ENCODE measurements around the gene DPP10. TPM values are rescaled to one million over a fixed set of nuclear protein-coding genes. Genes with fewer than 3 reads are reported as not detected.
A peak's percentile ranks its signal among the peaks of the same experiment; 100 is the strongest.
"Not testable (repeated sequence)": the region's sequence is repeated elsewhere in the genome, so short reads cannot be mapped to it uniquely, and the experiment has no call there.

DPP10 gene
- total and polyA plus RNA-seq, 4 donors: 30.6 to 83.0 (median 48.0) TPM

DNA sequence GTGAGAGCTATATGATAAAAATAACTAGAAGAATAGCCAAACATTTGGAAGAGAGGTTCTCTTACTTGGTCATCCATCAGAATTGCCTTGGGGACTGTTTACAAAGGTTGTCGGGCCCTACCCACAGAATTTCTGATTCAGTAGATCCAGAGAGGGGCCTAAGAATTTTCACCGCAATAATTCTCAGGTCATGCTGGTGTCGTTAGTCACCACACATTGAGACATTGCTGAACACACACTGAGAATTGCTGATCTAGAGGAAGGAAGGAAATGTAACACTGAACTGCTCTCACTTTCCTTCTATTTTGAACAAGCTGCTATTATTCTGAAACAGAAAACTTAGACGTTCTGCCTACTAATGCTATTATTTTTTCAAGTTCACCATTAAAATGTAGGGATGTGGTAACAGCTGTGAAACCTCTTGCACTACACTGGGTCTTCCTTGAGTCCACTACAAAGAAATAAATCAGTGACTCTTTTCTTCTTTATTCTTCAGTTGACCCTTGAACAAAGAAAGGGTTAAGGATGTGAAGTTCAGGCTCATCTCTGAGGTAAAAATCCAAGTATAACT, 491.3 kb downstream of the DPP10 start:
- 81% methylated on average over 3 of the region's 4 CpGs for WGBS (ENCODE audit: insufficient coverage)

DNA sequence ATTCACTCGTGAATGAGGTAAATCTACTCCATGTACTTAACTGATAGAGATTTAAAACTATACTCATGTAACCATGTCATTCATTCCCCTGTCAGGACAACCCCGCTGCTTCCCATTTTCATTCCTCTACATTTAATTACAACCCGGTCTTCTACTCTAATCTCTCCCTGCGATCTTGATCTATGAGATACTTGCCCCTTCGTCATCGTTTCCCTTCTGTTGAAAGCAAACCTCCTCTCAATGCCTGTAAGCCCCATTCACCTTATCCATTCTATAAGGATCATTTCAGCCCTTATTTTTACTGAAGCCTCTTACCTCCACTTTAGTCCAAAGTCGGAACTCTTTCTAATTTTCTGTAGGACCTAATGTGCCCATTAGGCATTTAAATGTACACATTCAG, 492.6 kb downstream of the DPP10 start:
- 98% methylated on average over 5 of the region's 7 CpGs for WGBS (ENCODE audit: insufficient coverage)

More for the DNA sequence above, 491.3 kb downstream of the DPP10 start:
- Histone ChIP-seq H3K9me3 (ENCODE audit: control insufficient read depth, insufficient read depth, low read length) (no peaks in the 10 kb centered on the region), H3K4me1 (ENCODE audit: control insufficient read depth, insufficient read depth, low read length) (no peaks in the 10 kb centered on the region), H3K27me3 (ENCODE audit: control insufficient read depth, insufficient read depth, low read length) (no peaks in the 10 kb centered on the region), H3K27ac (ENCODE audit: low read depth, low read length) (no peak overlapping the region), H3K4me3 (ENCODE audit: low read depth, low read length) (no peak overlapping the region), H3K36me3 (ENCODE audit: control insufficient read depth, insufficient read depth, low read length) (no peaks in the 10 kb centered on the region)
- DNase-seq (ENCODE audit: low read depth in 4 of 6, low spot score in 6 of 6): no peak

DNA sequence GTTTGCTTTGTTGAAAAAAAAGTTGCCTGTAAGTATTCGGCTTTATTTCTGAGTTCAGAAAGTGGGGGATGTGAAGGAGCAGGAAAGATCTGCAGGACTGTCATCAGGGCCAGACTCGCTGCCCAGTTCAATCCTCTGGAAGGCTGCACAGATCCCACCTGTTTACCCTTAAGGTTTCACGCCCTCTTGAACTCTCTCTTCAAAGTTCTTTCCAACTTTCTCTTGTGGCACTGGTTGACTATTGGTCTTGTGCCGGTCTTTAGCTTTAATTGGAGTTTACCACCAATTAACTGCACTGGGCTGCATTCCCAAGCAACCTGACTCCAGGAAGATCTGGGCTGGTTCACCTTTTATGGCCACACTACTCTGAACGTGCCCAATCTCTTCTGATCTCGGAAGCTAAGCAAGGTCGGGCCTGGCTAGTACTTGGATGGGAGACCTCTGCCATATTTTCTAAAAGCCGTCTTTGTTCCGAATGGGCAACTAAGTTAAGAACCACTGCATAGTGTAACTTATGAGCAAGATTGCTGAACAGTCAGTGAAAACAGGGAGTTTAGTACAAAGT, 495.0 kb downstream of the DPP10 start:
- H3K9me3 ChIP-seq (ENCODE audit: control insufficient read depth, insufficient read depth, low read length): no peaks in the 10 kb centered on the region
- H3K4me1 ChIP-seq (ENCODE audit: control insufficient read depth, insufficient read depth, low read length): no peaks in the 10 kb centered on the region
- H3K36me3 ChIP-seq (ENCODE audit: control insufficient read depth, insufficient read depth, low read length): no peaks in the 10 kb centered on the region
- H3K4me3 ChIP-seq (ENCODE audit: low read depth, low read length): no peak overlapping the region
- DNase-seq (ENCODE audit: low read depth in 4 of 6, low spot score in 6 of 6): no peak
- H3K27me3 ChIP-seq (ENCODE audit: control insufficient read depth, insufficient read depth, low read length): no peaks in the 10 kb centered on the region
- no peak overlapping the region for H3K27ac ChIP-seq (ENCODE audit: low read depth, low read length)
- 91% methylated on average over 8 of the region's 9 CpGs for WGBS (ENCODE audit: insufficient coverage)

More for the DNA sequence above, 492.6 kb downstream of the DPP10 start:
- no peaks in the 10 kb centered on the region for H3K9me3 ChIP-seq (ENCODE audit: control insufficient read depth, insufficient read depth, low read length)
- no peak overlapping the region for H3K27ac ChIP-seq (ENCODE audit: low read depth, low read length)
- H3K36me3 ChIP-seq (ENCODE audit: control insufficient read depth, insufficient read depth, low read length): no peaks in the 10 kb centered on the region
- no peak overlapping the region for H3K4me3 ChIP-seq (ENCODE audit: low read depth, low read length)
- no peaks in the 10 kb centered on the region for H3K27me3 ChIP-seq (ENCODE audit: control insufficient read depth, insufficient read depth, low read length)
- no peak for DNase-seq (ENCODE audit: low read depth in 4 of 6, low spot score in 6 of 6)
- no peaks in the 10 kb centered on the region for H3K4me1 ChIP-seq (ENCODE audit: control insufficient read depth, insufficient read depth, low read length)

DNA sequence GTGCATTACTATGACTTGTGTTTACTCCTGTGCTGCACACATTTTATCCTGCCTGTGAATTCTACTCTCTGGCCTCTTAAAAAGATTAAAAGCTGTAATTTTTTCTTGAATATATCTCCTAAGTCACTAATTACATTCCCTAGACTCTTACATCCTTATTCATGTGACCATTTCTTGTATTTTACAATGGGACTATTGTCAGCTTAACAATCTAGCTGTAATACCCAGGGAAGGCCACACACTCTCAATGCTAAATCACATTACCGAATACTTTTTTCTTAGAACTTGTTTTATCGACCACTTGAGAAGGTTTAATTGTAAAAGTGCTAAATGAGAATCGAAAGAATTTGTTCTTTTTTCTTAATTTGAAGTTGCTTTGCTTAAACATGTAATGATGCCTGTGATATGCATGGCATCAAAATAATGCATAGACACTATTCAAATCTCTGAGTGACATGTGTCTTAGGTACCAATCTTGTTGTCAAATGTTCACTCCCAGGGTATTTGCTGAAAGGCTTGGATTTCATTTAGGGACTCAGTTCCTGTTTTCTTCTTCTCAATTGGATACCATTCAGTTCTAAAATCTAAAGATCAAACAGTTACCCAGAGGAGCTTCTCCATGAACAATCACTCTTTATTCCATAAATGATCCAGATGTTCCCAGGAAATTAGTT, 498.5 kb downstream of the DPP10 start:
- H3K27ac ChIP-seq (ENCODE audit: low read depth, low read length): no peak overlapping the region
- H3K4me1 ChIP-seq (ENCODE audit: control insufficient read depth, insufficient read depth, low read length): no peaks in the 10 kb centered on the region
- H3K36me3 ChIP-seq (ENCODE audit: control insufficient read depth, insufficient read depth, low read length): no peaks in the 10 kb centered on the region
- no peaks in the 10 kb centered on the region for H3K9me3 ChIP-seq (ENCODE audit: control insufficient read depth, insufficient read depth, low read length)
- H3K4me3 ChIP-seq (ENCODE audit: low read depth, low read length): no peak overlapping the region
- no peaks in the 10 kb centered on the region for H3K27me3 ChIP-seq (ENCODE audit: control insufficient read depth, insufficient read depth, low read length)
- peak in 3 of 6 donors; percentile 2 to 77 (median 4) for DNase-seq (ENCODE audit: low read depth in 4 of 6, low spot score in 6 of 6)
- WGBS (ENCODE audit: insufficient coverage): no CpG with 5 or more reads among the region's 3 CpGs

DNA sequence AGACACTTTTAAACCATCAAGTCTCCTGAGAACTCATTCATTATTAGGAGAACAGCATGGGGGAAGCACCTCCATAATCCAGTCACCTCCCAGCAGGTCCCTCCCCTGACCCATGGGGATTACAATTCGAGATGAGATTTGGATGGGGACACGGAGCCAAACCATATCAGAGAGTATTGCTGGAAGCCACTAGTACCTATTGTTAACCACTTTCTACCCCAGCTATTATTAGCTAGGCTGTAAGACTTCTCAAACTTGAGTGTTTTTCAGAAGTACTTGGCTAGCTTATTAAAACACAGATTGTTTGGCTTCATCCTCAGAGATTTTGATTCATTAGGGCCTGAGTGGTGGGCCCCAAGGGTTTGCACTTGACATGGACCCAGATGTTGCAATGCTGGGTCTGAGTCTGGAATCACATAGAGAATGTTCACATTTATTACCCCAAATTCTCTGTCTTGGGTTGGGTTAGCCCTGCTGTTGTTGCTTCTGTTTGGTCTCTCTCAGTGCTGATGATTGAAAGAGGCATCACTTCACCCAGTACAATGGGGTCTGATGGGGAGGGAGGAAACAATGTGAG, 506.9 kb downstream of the DPP10 start:
- no peak for DNase-seq (ENCODE audit: low read depth in 4 of 6, low spot score in 6 of 6)
- H3K4me1 ChIP-seq (ENCODE audit: control insufficient read depth, insufficient read depth, low read length): no peaks in the 10 kb centered on the region
- H3K27me3 ChIP-seq (ENCODE audit: control insufficient read depth, insufficient read depth, low read length): no peaks in the 10 kb centered on the region
- no peaks in the 10 kb centered on the region for H3K9me3 ChIP-seq (ENCODE audit: control insufficient read depth, insufficient read depth, low read length)
- no CpG with 5 or more reads among the region's 2 CpGs for WGBS (ENCODE audit: insufficient coverage)
- H3K27ac ChIP-seq (ENCODE audit: low read depth, low read length): no peak overlapping the region
- H3K4me3 ChIP-seq (ENCODE audit: low read depth, low read length): no peak overlapping the region
- no peaks in the 10 kb centered on the region for H3K36me3 ChIP-seq (ENCODE audit: control insufficient read depth, insufficient read depth, low read length)

DNA sequence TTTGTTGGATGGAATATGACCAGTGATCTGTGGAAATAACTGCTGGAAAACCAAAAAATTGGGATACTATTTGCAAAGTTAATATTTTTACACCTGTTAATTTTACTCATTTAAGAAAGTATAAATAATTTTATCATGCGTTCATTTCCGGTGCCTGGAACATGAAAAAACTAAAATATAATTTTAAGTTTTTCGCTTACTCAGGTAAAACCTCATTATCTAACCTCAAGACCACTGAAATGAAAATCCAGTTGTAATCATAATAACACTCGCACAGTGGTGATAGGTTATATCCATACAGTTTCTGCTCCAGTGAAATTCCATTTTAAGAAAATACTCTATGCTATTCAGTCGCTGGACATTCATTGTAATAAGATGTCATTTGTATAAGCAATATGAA, 517.9 kb downstream of the DPP10 start:
- Histone ChIP-seq H3K4me1 (ENCODE audit: control insufficient read depth, insufficient read depth, low read length) (no peaks in the 10 kb centered on the region), H3K9me3 (ENCODE audit: control insufficient read depth, insufficient read depth, low read length) (peaks cover 6% of the 10 kb centered on the region), H3K27me3 (ENCODE audit: control insufficient read depth, insufficient read depth, low read length) (no peaks in the 10 kb centered on the region), H3K27ac (ENCODE audit: low read depth, low read length) (no peak overlapping the region), H3K36me3 (ENCODE audit: control insufficient read depth, insufficient read depth, low read length) (no peaks in the 10 kb centered on the region), H3K4me3 (ENCODE audit: low read depth, low read length) (no peak overlapping the region)
- DNase-seq (ENCODE audit: low read depth in 4 of 6, low spot score in 6 of 6): no peak
- WGBS (ENCODE audit: insufficient coverage): no CpG with 5 or more reads among the region's 5 CpGs

DNA sequence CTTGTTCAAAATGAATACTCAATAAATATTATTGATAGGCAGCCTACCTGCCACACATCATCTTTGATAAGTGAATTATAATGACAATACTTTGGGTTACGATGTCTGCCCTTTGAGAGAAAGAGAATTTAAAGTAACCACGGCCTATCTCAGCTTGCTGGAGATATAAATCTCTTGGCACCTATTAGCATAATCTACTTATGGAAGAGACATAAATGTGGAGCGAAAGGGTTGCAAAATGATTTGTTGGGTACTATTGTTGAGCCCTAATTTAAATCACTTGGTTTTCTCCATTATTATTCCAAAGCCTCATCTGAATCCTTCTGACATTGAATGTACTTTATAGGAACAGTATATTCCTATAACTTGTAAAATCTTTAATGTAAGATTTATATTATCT, 520.1 kb downstream of the DPP10 start:
- WGBS (ENCODE audit: insufficient coverage): no CpG with 5 or more reads among the region's 3 CpGs
- Histone ChIP-seq H3K4me3 (ENCODE audit: low read depth, low read length) (no peak overlapping the region), H3K36me3 (ENCODE audit: control insufficient read depth, insufficient read depth, low read length) (no peaks in the 10 kb centered on the region), H3K27me3 (ENCODE audit: control insufficient read depth, insufficient read depth, low read length) (no peaks in the 10 kb centered on the region), H3K9me3 (ENCODE audit: control insufficient read depth, insufficient read depth, low read length) (no peaks in the 10 kb centered on the region), H3K4me1 (ENCODE audit: control insufficient read depth, insufficient read depth, low read length) (no peaks in the 10 kb centered on the region), H3K27ac (ENCODE audit: low read depth, low read length) (no peak overlapping the region)
- peak in 1 of 6 donors; percentile 20 for DNase-seq (ENCODE audit: low read depth in 4 of 6, low spot score in 6 of 6)

DNA sequence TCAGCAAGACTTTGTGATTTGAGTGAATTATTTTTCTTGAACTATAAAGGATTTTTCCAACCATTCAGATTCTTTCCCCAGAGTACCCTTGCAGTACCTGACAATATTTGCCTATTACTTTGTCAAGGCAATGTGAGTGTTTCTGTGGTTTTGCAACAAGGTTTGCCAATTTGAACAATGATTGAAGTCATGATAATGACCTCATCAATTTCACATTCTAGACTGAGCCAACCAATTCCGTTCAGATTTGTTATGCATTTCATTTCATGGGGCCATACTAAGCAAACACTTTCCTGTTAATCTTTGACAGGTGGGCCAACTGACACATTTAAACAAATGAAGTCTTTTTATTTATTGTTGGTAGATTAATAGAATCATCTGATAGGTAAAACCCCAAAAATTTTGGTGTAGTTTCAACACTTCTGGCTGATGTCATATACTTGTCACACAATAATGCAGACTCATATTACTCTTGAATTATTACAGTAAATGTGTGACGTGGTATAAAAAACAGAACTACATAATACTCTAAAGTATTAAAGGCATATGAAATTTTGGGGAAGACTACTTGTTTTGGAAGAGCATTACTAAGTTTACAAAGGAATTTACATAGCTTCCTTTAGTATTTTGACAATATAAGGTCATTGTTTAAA, 526.4 kb downstream of the DPP10 start:
- Histone ChIP-seq H3K27me3 (ENCODE audit: control insufficient read depth, insufficient read depth, low read length) (no peaks in the 10 kb centered on the region), H3K27ac (ENCODE audit: low read depth, low read length) (no peak overlapping the region), H3K36me3 (ENCODE audit: control insufficient read depth, insufficient read depth, low read length) (no peaks in the 10 kb centered on the region), H3K9me3 (ENCODE audit: control insufficient read depth, insufficient read depth, low read length) (no peaks in the 10 kb centered on the region), H3K4me3 (ENCODE audit: low read depth, low read length) (no peak overlapping the region), H3K4me1 (ENCODE audit: control insufficient read depth, insufficient read depth, low read length) (no peaks in the 10 kb centered on the region)
- no CpG with 5 or more reads among the region's 2 CpGs for WGBS (ENCODE audit: insufficient coverage)
- no peak for DNase-seq (ENCODE audit: low read depth in 4 of 6, low spot score in 6 of 6)

DNA sequence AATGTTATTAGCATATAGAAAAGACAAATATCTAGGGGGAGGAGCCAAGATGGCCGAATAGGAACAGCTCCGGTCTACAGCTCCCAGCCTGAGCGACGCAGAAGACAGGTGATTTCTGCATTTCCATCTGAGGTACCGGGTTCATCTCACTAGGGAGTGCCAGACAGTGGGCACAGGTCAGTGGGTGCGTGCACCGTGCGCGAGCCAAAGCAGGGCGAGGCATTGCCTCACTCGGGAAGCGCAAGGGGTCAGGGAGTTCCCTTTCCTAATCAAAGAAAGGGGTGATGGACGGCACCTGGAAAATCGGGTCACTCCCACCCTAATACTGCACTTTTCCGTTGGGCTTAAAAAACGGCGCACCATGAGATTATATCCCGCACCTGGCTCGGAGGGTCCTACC, 561.9 kb downstream of the DPP10 start:
- not testable (repeated sequence) for H3K4me1 ChIP-seq (ENCODE audit: control insufficient read depth, insufficient read depth, low read length); H3K9me3 ChIP-seq (ENCODE audit: control insufficient read depth, insufficient read depth, low read length); H3K27ac ChIP-seq (ENCODE audit: low read depth, low read length); H3K4me3 ChIP-seq (ENCODE audit: low read depth, low read length); DNase-seq (ENCODE audit: low read depth in 4 of 6, low spot score in 6 of 6); H3K27me3 ChIP-seq (ENCODE audit: control insufficient read depth, insufficient read depth, low read length); H3K36me3 ChIP-seq (ENCODE audit: control insufficient read depth, insufficient read depth, low read length)
- WGBS (ENCODE audit: insufficient coverage): 100% methylated on average over 1 of the region's 19 CpGs
